Colonic mucosa (tissue), 4 donors: ENCODE results near the gene CBX8. TPM values are rescaled to one million over a fixed set of nuclear protein-coding genes. Genes with fewer than 3 reads are reported as not detected.

Experiments used
- DNase-seq: peaks from one replicate; pipeline ENCODE4 v3.0.0-alpha.2; 2020
- H3K27ac ChIP-seq: fragments of 200-600 bp; one replicate; pipeline ENCODE4 v1.8.0; 2021
- H3K27me3 ChIP-seq: fragments of 200-600 bp; one replicate; pipeline ENCODE4 v1.8.0; 2021
- H3K36me3 ChIP-seq: fragments of 200-600 bp; one replicate; pipeline ENCODE4 v1.8.0; 2021
- H3K4me1 ChIP-seq: fragments of 200-600 bp; one replicate; pipeline ENCODE4 v1.8.0; 2021; ENCODE audit warnings: mild to moderate bottlenecking
- H3K4me3 ChIP-seq: fragments of 200-600 bp; one replicate; pipeline ENCODE4 v1.8.0; 2021
- H3K9ac ChIP-seq, 2 donors: one replicate each; pipeline ENCODE4 v1.7.0; 2013; ENCODE audit warnings: control low read depth in 2 of 2, low read depth in 2 of 2, low read length in 2 of 2
- H3K9me3 ChIP-seq: fragments of 200-600 bp; one replicate; pipeline ENCODE4 v1.8.0; 2021
- intact Hi-C: fragments of 100-400 bp; cut with DNase I; formaldehyde crosslinking; loops from one replicate; pipeline ENCODE4 v1.14.1; 2022
- total RNA-seq, 2 donors: library from RNA; stranded (reverse); fragmentation: NEBNext Ultra II Directional in 1 of 2; extraction: Animal tissue kit (Norgen Biotek cat#: 25700) in 1 of 2; gene quantifications; one replicate each; pipeline ENCODE4 v1.2.1, GENCODE V29; 2021
- TF ChIP-seq, protein P1 (sequence below): fragments of 200-600 bp; IDR thresholded peaks from one replicate; pipeline ENCODE4 v1.8.0; 2022; ENCODE audit warnings: antibody characterized with exemption, mild to moderate bottlenecking
- donor health status: healthy.
- donor health status: DM: no; HTN: no; CAD: no.
- donor health status: DM: no; HTN: no; CAD: no.

Gene CBX8
- total RNA-seq, 2 donors from 2014 or later: 5.0 to 8.1 TPM

DNA sequence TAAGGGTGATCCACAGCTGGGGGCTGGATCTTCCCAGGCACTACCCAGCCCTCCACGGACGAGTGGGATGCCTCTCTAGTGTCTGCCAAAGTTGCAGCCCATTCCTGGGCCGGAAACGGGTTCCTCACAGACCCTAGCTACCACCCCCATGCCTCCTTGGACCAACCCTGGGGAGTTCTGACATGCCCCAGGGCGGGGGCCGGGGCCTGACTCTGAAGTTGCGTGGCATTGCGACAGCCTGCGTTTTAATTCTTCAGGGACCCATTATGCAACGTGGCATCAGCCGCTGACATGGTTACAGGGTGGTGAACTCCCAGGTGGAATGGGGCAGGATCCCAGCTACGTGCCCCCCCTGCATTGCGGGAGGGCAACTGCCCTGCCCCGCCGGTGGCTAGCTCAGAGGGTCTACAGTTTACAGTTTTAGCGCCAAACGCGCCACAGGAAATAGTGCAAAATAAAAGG lies 39.7 kb upstream of the CBX8 start:
- H3K4me1 ChIP-seq: peaks cover 37% of the 10 kb centered on the region
- H3K27me3 ChIP-seq: peaks cover 18% of the 10 kb centered on the region
- H3K9ac ChIP-seq: peak overlapping the region; percentile 64 to 96
- intact Hi-C loops: no loop called here
- TF ChIP-seq, protein P1, sequence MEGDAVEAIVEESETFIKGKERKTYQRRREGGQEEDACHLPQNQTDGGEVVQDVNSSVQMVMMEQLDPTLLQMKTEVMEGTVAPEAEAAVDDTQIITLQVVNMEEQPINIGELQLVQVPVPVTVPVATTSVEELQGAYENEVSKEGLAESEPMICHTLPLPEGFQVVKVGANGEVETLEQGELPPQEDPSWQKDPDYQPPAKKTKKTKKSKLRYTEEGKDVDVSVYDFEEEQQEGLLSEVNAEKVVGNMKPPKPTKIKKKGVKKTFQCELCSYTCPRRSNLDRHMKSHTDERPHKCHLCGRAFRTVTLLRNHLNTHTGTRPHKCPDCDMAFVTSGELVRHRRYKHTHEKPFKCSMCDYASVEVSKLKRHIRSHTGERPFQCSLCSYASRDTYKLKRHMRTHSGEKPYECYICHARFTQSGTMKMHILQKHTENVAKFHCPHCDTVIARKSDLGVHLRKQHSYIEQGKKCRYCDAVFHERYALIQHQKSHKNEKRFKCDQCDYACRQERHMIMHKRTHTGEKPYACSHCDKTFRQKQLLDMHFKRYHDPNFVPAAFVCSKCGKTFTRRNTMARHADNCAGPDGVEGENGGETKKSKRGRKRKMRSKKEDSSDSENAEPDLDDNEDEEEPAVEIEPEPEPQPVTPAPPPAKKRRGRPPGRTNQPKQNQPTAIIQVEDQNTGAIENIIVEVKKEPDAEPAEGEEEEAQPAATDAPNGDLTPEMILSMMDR: no peak
- H3K27ac ChIP-seq: peak overlapping the region; percentile 96
- DNase-seq: peak; percentile 56
- peak overlapping the region; percentile 59 for H3K4me3 ChIP-seq
- no peaks in the 10 kb centered on the region for H3K9me3 ChIP-seq
- no peaks in the 10 kb centered on the region for H3K36me3 ChIP-seq

GRCh38 chr17:79835953-79836509 lies 39.2 kb upstream of the CBX8 start:
- Histone ChIP-seq H3K9ac (peak overlapping the region in 1 of 2 donors; percentile 96), H3K27me3 (peaks cover 13% of the 10 kb centered on the region), H3K9me3 (no peaks in the 10 kb centered on the region), H3K4me3 (peak overlapping the region; percentile 59), H3K27ac (peak overlapping the region; percentile 96), H3K36me3 (no peaks in the 10 kb centered on the region), H3K4me1 (peaks cover 36% of the 10 kb centered on the region)
- TF ChIP-seq, protein P1: no peak
- intact Hi-C loops: no loop called here
- peak; percentile 94 for DNase-seq

GRCh38 chr17:79835470-79835899 lies 38.6 kb upstream of the CBX8 start:
- intact Hi-C loops: no loop called here
- peak; percentile 32 for DNase-seq
- peaks cover 32% of the 10 kb centered on the region for H3K4me1 ChIP-seq
- TF ChIP-seq, protein P1: no peak
- no peaks in the 10 kb centered on the region for H3K36me3 ChIP-seq
- H3K9me3 ChIP-seq: no peaks in the 10 kb centered on the region
- H3K9ac ChIP-seq: no peak overlapping the region
- peaks cover 8% of the 10 kb centered on the region for H3K27me3 ChIP-seq
- no peak overlapping the region for H3K27ac ChIP-seq
- H3K4me3 ChIP-seq: no peak overlapping the region

GRCh38 chr17:79834565-79835469 lies 37.9 kb upstream of the CBX8 start:
- intact Hi-C loops: no loop called here
- peaks cover under 1% of the 10 kb centered on the region for H3K27me3 ChIP-seq
- peak; percentile 31 for DNase-seq
- H3K9me3 ChIP-seq: no peaks in the 10 kb centered on the region
- no peaks in the 10 kb centered on the region for H3K36me3 ChIP-seq
- TF ChIP-seq, protein P1: peak; percentile 60
- H3K9ac ChIP-seq: no peak overlapping the region
- peaks cover 25% of the 10 kb centered on the region for H3K4me1 ChIP-seq
- H3K27ac ChIP-seq: no peak overlapping the region
- no peak overlapping the region for H3K4me3 ChIP-seq

- Histone ChIP-seq H3K4me1 (peaks cover 24% of the 10 kb centered on the region), H3K9ac (no peak overlapping the region), H3K27ac (no peak overlapping the region), H3K27me3 (no peaks in the 10 kb centered on the region), H3K4me3 (no peak overlapping the region), H3K9me3 (no peaks in the 10 kb centered on the region), H3K36me3 (no peaks in the 10 kb centered on the region)
- intact Hi-C loops: no loop called here
- TF ChIP-seq, protein P1: no peak
- no peak for DNase-seq
Measured at GRCh38 chr17:79833744-79834564, 37.1 kb upstream of the CBX8 start.
